Lung (tissue), 16 donors: ENCODE measurements around the gene AKNAD1. TPM values are rescaled to one million over a fixed set of nuclear protein-coding genes. Genes with fewer than 3 reads are reported as not detected.

Experiments
- ATAC-seq: fragments of 200-7000 bp; cut with Tn5 transposase; one replicate; pipeline ENCODE4 v1.9.1; 2020; ENCODE audit warnings: moderate number of reproducible peaks; ENCODE audit not compliant: insufficient read depth, low FRiP score
- DNase-seq, 3 donors: peaks; one replicate each; pipeline ENCODE4 v3.0.0-alpha.2; 2013 to 2017
- H3K27ac ChIP-seq, 2 donors: one replicate each; pipeline ENCODE4 v1.5.1; 2013; ENCODE audit warnings: mild to moderate bottlenecking in 2 of 2, moderate library complexity in 2 of 2, control low read depth in 1 of 2, inconsistent platforms in 1 of 2, low read depth in 1 of 2, low read length in 1 of 2
- H3K27me3 ChIP-seq, 3 donors: one replicate each; pipeline ENCODE4 v1.5.1; 2013; ENCODE audit warnings: low read length in 2 of 3; ENCODE audit not compliant: control insufficient read depth in 3 of 3, insufficient read depth in 3 of 3
- H3K36me3 ChIP-seq, 4 donors: one replicate each; pipeline ENCODE4 v1.5.1; 2013; ENCODE audit warnings: low read length in 4 of 4, mild to moderate bottlenecking in 1 of 4, moderate library complexity in 1 of 4; ENCODE audit not compliant: control insufficient read depth in 4 of 4, insufficient read depth in 4 of 4
- H3K4me1 ChIP-seq, 5 donors: one replicate each; pipeline ENCODE4 v1.5.1; 2013; ENCODE audit warnings: low read length in 5 of 5, mild to moderate bottlenecking in 2 of 5, moderate library complexity in 1 of 5; ENCODE audit not compliant: control insufficient read depth in 5 of 5, insufficient read depth in 5 of 5
- H3K4me3 ChIP-seq: one replicate; pipeline ENCODE4 v1.5.1; 2013; ENCODE audit warnings: mild to moderate bottlenecking, control low read depth, moderate library complexity
- H3K9ac ChIP-seq, 2 donors: one replicate each; pipeline ENCODE4 v1.5.1; 2013; ENCODE audit warnings: low read length in 2 of 2, control low read depth in 1 of 2; ENCODE audit not compliant: insufficient read depth in 1 of 2
- H3K9me3 ChIP-seq, 4 donors: one replicate each; pipeline ENCODE4 v1.5.1; 2013; ENCODE audit warnings: low read length in 3 of 4, mild to moderate bottlenecking in 1 of 4, moderate library complexity in 1 of 4; ENCODE audit not compliant: control insufficient read depth in 4 of 4, insufficient read depth in 3 of 4
- CTCF ChIP-seq: IDR thresholded peaks from 2 replicates; pipeline ENCODE4 v1.5.1; 2012; ENCODE audit warnings: mild to moderate bottlenecking; ENCODE audit errors: control extremely low read depth, extremely low read depth
- WGBS, 2 donors: extraction: QIAGEN DNeasy Blood & Tissue Kit; methylation state at CpG; one replicate each; pipeline ENCODE4 v1.1.7; 2013; 5-methylcytosine and 5-hydroxymethylcytosine counted together
- long read RNA-seq, 5 donors: transcript quantifications; one replicate each; lab custom pipeline, GENCODE V29; 2026
- polyA plus RNA-seq, 2 donors: library from polyadenylated mRNA; stranded (reverse); fragments of 200-250 nt; gene quantifications; one replicate each; pipeline ENCODE4 v1.2.1, GENCODE V29; 2013
- total RNA-seq, 2 donors: library from RNA; depleted of rRNA in 1 of 2; stranded (reverse); fragments of >200 nt in 1 of 2; gene quantifications; one replicate each; pipeline ENCODE4 v1.2.1, GENCODE V29; 2014 to 2021
- donor health status: control.
- donor health status: control.
- donor health status: Bipolar disorder and iron deficiency.
- donor health status: healthy.
- donor health status: DM: yes; HTN: yes; CAD: no.

Gene AKNAD1
- total RNA-seq (under 1 TPM in 1 of 2 donors, not detected in 1; 0.31 TPM), polyA plus RNA-seq (under 1 TPM; 0.02 to 0.22 TPM)
- long read RNA-seq, donor 1: 0 reads
- long read RNA-seq, donor 2: 0 reads
- long read RNA-seq, donor 3: 0 reads
- long read RNA-seq, donor 4: 0 reads
- long read RNA-seq, donor 5: 0 reads

- H3K36me3 ChIP-seq: no peaks in the 10 kb centered on the region
- H3K4me1 ChIP-seq: peaks cover 0 to 15% (median 0%) of the 10 kb centered on the region in 5 donors
- no peak for TF ChIP-seq CTCF
- no peak within 1 kb of the TSS for H3K27ac ChIP-seq
- H3K9ac ChIP-seq: no peak within 1 kb of the TSS
- no peak within 1 kb of the TSS for H3K4me3 ChIP-seq
- DNase-seq (no peak), ATAC-seq (no peak)
- 81 to 87% methylated on average over 1 of the region's 1 CpG for WGBS, 2 donors
- no peaks in the 10 kb centered on the region for H3K9me3 ChIP-seq
- no peaks in the 10 kb centered on the region for H3K27me3 ChIP-seq
These were observed at the start of gene AKNAD1 for GRCh38 chr1:108856994-108857393. AKNAD1 (minus strand) TSS chr1:108857094; CDS start chr1:108852664, 4,430 bp downstream.

- Histone ChIP-seq H3K9ac (no peak overlapping the region), H3K36me3 (peaks cover 0 to 21% (median 6%) of the 10 kb centered on the region in 4 donors), H3K27ac (no peak overlapping the region), H3K9me3 (no peaks in the 10 kb centered on the region), H3K4me1 (peaks cover 0 to 16% (median 0%) of the 10 kb centered on the region in 5 donors), H3K27me3 (no peaks in the 10 kb centered on the region), H3K4me3 (no peak overlapping the region)
- no peak for TF ChIP-seq CTCF
- ATAC-seq (no peak), DNase-seq (no peak)
- 93 to 95% methylated on average over 3 of the region's 3 CpGs for WGBS, 2 donors
These were observed 44.2 kb upstream of the AKNAD1 start for GRCh38 chr1:108901106-108901505.

GRCh38 chr1:108897865-108898720 is 41.2 kb upstream of the AKNAD1 start:
- no peak overlapping the region for H3K9ac ChIP-seq
- DNase-seq: peak; percentile 23 to 84 (median 83)

More at GRCh38 chr1:108897865-108898720, 41.2 kb upstream of the AKNAD1 start:
- peak; percentile 73 for TF ChIP-seq CTCF
- Histone ChIP-seq H3K27me3 (no peaks in the 10 kb centered on the region), H3K9me3 (no peaks in the 10 kb centered on the region), H3K27ac (no peak overlapping the region), H3K4me3 (no peak overlapping the region), H3K36me3 (peaks cover 0 to 16% (median 6%) of the 10 kb centered on the region in 4 donors), H3K4me1 (peaks cover 0 to 17% (median 0%) of the 10 kb centered on the region in 5 donors)
- no peak for ATAC-seq
- WGBS, 2 donors: 68 to 69% methylated on average over 8 of the region's 8 CpGs
